NCI-H345 treated with DMSO at 0.1 percent for 48 hours (cell line): ENCODE results near the gene SLC6A13.

Source experiments
- DNase-seq: peaks from one replicate; lab custom pipeline; 2025; ENCODE audit not compliant: unreplicated experiment; lab: John Stamatoyannopoulos, UW

SLC6A13 gene

DNA sequence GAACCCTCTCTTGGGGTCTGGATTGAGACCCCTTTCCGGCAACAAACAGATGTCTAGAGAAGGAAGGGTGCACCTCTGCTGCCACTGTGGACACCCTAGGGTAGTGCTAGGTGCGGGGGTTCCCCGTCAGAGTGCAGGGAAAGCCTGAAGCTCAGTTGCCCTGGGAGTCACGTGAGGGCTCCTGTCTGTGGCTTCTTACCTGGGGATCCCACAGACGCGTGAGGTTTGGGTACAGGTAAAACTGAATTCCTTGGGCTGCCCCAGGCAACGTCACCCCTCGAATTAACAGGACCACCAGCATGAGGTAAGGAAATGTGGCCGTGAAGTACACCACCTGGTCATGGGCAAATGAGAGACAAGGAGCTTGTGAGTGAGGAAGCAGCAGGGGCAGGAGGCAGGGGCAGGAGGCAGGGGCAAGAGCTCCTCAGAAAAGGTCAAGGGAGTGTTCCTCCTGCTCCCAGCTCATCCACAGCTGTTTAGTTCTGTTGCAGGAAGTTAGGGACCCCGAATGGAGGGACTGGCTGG is 27.7 kb downstream of the SLC6A13 start:
- no peak for DNase-seq

GRCh38 chr12:234019-234418 is 28.6 kb downstream of the SLC6A13 start:
- DNase-seq = no peak

DNA sequence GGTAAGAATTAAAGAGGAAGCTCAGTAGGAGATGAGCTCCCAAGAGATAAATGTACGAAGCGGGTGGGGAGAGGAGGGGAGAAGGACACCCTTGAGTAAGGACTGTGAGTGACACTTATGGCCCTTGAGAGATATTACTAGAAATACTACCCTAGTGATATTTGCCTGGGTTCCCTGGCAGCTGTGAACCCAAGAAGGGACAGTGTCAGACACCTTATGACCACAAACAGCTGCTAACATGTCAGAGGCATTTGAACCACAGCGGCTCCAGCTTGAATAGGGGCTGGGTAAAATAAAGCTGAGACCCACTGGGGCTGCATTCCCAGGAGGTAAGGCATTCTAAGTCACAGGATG is 29.0 kb downstream of the SLC6A13 start:
- DNase-seq = no peak

DNA sequence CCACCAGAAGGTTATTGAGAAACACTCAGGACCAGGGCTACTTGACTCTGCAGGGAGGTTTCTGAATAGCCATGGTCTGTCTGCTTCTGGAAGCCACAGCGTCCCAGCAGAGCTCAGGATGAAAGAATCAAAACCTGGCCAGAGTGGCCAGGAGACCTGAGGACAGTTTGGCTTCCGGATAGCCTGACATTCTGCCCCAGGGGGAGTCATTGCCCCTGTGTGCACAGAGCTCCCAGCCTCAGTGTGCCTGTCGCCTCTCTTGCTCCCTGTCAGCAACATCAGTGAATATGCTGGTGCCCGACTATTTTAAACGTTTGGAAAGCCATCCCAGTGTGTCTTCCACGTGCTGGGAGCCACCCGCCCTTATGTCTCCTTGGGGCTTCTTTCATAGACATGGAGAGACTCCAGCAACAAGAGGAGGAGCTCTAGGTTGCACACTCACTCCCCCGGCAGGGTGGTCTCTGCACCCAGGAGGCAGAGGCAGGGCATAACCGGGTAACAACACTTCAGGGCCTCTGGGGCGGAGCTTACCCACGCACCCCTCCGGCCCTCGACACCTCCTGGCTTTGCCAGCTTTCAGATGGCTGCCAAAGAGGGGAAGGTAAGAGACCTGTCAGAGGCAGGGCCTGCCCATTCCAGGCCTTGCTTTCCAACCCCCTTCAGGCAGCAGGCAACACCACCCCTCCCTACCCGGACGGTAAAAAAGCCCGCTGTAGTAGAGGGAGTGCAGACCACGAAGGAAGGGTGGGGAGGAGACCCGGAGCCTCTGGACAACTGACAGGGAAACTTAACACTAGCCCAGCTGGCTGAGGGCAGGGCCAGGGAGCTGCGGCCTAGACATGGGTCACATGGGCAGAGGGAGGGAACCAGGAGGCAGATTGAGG is 29.7 kb downstream of the SLC6A13 start:
- DNase-seq = no peak

- DNase-seq = no peak
These were observed 31.5 kb downstream of the SLC6A13 start for GRCh38 chr12:230925-231671.

GRCh38 chr12:229441-230191 is 33.0 kb downstream of the SLC6A13 start:
- DNase-seq = no peak

DNA sequence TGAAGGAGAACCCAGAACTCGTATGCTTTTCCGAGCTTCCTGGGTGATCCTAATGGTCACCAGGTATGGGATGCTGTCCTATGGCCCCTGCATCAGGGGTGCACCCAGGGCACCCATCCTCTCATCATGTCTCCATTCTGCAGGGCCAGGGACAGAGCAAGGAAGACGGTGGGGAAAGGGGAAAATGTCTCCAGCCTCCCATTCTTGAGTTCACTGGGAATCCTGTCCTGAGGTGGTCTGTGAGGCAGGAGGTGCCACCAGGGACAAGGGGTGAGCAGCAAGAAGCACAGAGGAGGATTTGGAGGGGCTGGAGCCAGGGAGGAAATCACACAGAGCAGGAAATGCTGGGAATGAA is 33.8 kb downstream of the SLC6A13 start:
- DNase-seq = no peak

DNA sequence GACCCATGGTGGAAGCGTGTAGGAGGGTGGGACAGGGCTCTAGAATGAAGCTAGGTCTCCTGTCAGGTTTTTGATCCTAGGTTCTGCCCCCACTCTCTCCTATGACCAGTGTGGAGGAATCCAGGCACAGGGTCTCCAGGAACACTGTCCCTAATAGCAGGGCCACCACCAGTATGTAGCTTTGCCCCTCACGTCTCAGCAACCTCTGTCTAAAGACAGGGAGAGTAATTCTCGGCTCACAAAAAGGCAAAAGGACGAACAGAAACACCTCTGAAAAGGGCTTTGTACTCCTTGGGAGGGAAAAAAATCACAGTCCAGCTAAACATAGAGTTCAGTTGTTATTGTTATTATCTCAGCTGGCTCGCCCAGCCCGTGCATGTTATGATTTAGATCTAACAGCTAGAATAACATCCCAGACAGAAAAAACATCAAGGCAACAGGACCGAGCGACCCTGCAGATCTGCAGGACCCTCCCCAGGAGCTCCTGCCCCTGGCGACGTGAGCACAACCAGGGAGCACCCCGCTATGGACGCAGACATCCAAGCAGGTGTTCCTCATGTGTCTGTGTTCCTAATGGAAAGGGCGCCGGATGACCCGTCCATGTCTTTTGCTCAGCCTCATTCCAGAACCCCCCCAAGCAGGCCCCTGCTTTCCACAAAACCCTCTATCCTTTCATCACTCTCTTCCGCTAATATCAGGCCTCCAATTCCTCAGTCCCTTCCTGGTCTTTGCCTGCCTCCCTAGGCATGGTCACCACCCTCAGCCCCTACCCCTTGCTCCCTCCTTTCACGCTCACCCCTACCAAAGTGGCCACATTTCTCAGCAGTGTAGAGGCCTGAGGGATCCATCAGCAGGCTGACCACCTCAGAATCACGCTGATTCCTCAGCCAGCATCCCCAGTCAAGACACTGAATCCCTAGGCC is 34.5 kb downstream of the SLC6A13 start:
- DNase-seq = no peak

DNA sequence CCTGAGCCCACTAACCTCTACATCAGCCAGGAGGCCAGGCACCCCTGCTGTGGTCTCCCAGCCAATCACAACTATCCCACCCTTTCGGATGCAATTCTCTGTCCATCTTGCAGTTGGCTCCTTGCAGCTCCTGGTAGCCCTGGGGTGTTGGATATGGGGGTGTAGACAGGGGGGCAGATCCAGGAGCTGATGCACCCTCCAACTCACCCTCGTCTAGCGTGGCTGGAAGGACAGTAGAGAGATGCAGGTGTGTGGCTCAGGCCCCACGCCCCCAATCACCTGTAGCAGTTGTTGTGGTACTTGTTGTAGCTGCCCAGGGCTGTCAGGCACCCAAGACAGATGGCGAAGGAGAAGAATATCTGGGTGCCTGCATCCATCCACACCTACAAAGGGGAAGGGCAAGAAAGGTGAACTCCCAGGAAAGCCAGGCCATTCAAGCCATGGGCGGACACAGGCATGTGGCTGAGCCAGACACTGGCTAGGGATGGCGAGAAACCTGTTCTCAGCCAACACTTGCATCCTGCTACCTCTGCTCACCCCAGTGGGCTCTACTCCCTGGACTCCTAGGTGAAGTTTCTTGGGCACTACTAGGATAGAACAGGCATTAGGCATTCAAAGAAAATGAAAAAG is 35.2 kb downstream of the SLC6A13 start:
- DNase-seq = no peak

GRCh38 chr12:226401-226800 is 36.2 kb downstream of the SLC6A13 start:
- DNase-seq = no peak

- DNase-seq = no peak
These were observed 37.6 kb downstream of the SLC6A13 start for GRCh38 chr12:225012-225411.

DNA sequence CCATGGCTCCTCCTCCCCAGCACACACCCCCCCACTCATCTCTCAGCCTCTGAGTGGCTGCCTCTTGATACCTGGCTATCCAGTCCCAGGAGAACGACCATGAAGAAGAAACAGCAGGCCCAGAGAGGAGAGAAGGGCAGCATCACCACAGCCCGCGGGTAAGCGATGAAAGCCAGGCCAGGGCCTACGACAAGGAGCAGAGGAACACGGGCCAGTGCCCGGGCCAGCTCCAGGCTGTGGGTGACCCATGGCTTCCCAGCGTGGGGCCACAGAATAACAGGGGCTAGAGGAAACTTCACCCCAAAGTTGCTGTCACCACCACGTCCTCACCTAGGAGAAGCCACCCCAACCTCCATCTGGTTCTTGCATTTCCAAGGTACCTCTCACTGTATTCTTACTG is 38.3 kb downstream of the SLC6A13 start:
- no peak for DNase-seq

GRCh38 chr12:223841-224240 is 38.8 kb downstream of the SLC6A13 start:
- no peak for DNase-seq

GRCh38 chr12:221736-222135 is 40.9 kb downstream of the SLC6A13 start:
- no peak for DNase-seq

GRCh38 chr12:220946-221550 is 41.6 kb downstream of the SLC6A13 start:
- DNase-seq = no peak

DNA sequence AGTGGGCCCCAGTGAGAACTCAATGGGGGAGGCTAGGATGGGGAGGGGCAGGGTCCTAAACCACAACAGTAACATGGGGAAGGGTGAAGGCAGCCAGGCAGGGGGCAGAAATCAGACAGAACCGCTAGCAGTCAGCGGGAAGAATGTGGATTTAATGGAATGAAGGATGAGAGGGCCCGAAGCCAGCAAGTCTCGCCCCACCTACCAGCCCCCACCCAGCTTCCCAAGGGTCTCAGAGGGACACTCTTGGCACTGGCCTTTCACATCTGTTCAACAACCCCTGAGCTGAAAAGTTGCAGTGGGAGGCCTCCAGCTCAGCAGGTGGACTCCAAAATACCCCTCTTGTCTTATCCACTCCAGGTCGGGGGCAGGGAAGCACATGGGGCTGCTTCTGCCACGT is 42.1 kb downstream of the SLC6A13 start:
- DNase-seq = no peak

GRCh38 chr12:219891-220352 is 42.7 kb downstream of the SLC6A13 start:
- peak; percentile 19 for DNase-seq

DNA sequence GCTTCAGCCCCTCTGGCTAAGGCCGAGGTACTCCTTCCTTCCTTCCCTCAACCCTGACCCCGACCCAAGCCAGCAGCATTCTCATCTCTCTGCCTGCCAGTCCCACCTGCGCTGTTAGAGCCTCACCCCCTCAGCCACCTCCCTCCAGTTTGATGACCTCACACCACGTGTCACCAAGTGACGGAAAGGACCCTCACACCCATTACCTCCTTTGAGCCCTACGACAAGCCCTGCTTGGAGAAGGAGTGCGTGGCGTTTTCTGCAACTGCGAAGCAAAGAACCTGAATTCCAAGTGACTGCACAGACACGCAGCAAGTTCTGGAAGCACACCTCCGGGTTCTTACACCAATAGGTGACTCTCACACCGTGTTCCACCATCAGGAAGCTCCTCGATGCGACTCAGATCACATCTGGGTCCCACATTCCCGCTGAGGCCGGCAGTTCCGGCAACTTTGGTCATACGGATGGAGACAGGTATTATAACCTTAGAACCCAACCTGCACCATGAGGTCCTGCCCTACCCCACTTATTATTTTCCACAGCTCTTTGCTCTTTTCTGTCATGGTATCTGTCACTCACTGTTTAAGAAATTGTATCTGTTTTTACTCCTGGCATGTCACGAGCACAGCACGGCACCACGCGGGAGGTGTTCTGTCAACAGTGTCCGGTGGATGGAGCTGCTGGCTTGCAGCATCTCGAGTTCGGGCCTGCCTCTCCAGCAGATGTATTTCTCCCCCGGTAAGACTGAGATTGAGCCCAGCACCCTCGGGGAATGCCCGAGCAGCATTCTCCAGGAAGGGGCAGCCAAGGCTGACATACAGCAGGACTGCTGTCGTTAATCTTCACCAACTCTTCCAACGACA is 43.7 kb downstream of the SLC6A13 start:
- no peak for DNase-seq

GRCh38 chr12:218221-218620 is 44.4 kb downstream of the SLC6A13 start:
- no peak for DNase-seq
